Coronary artery (tissue), 2 donors: ENCODE measurements around the gene FBXO44.

Experiments
- DNase-seq: peaks from one replicate; pipeline ENCODE4 v3.0.0-alpha.2; 2017; ENCODE audit warnings: low spot score
- H3K27ac ChIP-seq, 2 donors: fragments of 200-600 bp; sonication (generic); one replicate each; pipeline ENCODE4 v1.5.1; 2016 to 2019
- H3K4me3 ChIP-seq: fragments of 200-600 bp; sonication (generic); 2 replicates; pipeline ENCODE4 v1.5.1; 2016; ENCODE audit warnings: mild to moderate bottlenecking, moderate library complexity
- CTCF ChIP-seq: fragments of 200-600 bp; sonication (generic); IDR thresholded peaks from one replicate; pipeline ENCODE4 v1.5.1; 2019; ENCODE audit warnings: antibody characterized with exemption

FBXO44 gene

GRCh38 chr1:11668516-11668915, 13.8 kb downstream of the FBXO44 start:
- Histone ChIP-seq H3K4me3 (no peak overlapping the region), H3K27ac (no peak overlapping the region)
- DNase-seq = no peak
- TF ChIP-seq CTCF = no peak

DNA sequence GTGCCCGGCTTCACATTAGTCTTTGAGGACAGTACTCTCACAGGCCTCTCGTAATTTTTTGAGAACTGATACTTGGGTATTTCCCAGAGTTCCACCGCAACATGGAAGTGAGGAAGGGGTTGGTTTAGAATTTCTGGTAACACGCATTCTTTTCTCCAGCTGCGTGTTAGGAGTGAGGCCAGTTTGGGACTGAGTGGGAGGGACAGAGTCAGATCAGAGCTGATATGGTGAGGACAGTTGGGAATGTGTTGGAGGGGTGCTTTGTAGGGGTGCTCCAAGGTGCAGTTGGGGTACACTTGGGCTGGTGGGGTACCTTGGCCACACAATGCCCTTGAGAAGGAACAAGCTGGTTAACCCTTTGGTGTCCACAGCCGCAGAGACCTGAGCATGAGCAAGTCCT, 16.1 kb downstream of the FBXO44 start:
- DNase-seq = no peak
- H3K27ac ChIP-seq = no peak overlapping the region
- H3K4me3 ChIP-seq = no peak overlapping the region
- no peak for TF ChIP-seq CTCF

DNA sequence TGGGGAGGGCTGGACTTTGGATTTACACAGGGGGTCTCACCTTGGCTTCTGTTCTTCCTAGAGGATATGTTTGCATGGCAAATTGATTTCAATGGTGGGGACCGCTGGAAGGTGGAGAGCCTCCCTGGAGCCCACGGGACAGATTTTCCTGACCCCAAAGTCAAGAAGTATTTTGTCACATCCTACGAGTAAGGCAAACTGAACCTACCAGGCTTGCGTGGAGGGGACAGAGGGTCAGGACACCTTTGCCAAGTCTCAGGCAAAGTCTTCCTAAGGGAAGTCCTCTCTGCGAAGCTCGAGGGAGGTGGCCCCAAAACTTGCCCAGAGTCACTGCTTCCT, 16.5 kb downstream of the FBXO44 start:
- DNase-seq = no peak
- no peak overlapping the region for H3K4me3 ChIP-seq
- no peak for TF ChIP-seq CTCF
- H3K27ac ChIP-seq = no peak overlapping the region

DNA sequence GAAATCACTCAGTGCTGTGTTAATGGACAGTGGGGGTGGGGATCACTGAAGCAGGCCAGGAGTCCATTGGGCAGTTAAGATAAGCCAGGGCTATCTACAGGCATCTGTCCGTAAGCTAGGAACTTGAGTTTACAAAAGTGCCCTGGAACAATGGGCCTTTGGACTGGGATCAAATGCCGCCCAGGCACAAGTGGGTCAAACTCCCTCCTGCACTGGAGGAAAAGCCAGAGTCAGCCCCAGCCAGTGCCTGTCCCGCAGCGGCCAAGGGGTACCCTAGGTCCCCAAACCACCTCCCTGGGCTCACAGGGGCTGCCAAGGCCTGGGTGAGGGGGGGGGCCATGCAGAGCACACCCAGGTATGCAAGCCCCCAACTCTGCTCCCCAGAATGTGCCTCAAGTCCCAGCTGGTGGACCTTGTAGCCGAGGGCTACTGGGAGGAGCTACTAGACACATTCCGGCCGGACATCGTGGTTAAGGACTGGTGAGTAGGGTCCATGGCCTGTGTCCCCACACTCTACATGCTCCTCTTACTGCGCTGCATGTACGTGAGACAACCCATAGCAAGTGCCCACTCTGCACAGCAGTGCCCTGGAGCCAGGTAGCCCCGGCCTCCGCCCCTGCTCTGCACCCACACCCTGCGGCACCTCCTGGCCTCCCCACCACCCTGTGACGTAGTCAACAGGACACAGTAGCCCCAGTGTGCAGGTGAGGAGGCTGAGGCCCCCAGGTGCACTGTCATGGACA, 17.0 kb downstream of the FBXO44 start:
- TF ChIP-seq CTCF = no peak
- no peak for DNase-seq
- H3K4me3 ChIP-seq = no peak overlapping the region
- no peak overlapping the region for H3K27ac ChIP-seq

DNA sequence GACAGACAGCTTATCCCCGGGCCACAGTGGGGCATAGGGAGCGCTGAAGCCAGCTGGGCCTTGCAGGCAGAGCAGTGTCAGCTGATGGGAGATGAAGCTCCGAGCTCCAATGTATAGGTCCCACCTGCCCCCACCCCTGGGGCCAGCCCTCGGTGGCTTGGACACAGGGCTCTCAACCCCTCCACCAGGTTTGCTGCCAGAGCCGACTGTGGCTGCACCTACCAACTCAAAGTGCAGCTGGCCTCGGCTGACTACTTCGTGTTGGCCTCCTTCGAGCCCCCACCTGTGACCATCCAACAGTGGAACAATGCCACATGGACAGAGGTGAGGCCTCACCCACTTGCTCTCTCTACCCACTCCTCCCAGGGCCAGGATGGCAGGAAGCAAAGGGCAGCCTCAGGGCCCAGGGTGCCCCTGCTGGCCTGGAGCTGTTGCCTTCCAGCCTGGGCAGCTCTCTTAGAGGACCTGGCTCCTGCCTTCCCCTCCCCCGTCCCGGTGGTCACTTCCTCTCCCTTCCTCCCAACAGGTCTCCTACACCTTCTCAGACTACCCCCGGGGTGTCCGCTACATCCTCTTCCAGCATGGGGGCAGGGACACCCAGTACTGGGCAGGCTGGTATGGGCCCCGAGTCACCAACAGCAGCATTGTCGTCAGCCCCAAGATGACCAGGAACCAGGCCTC, 18.6 kb downstream of the FBXO44 start:
- Histone ChIP-seq H3K4me3 (no peak overlapping the region), H3K27ac (no peak overlapping the region)
- DNase-seq = no peak
- TF ChIP-seq CTCF = no peak

GRCh38 chr1:11674488-11674887, 19.8 kb downstream of the FBXO44 start:
- Histone ChIP-seq H3K4me3 (no peak overlapping the region), H3K27ac (no peak overlapping the region)
- DNase-seq = no peak
- TF ChIP-seq CTCF = no peak

- Histone ChIP-seq H3K27ac (no peak overlapping the region), H3K4me3 (no peak overlapping the region)
- no peak for TF ChIP-seq CTCF
- no peak for DNase-seq
These were observed 20.6 kb downstream of the FBXO44 start for GRCh38 chr1:11675325-11675724.
